HG03095 (cell line): ENCODE data around the gene TENM4.
A peak's percentile ranks its signal among the peaks of the same experiment; 100 is the strongest.

Experiments
- ATAC-seq: cut with Tn5 transposase; IDR thresholded peaks from one replicate; pipeline ENCODE4 v1.9.1; 2021; ENCODE audit warnings: moderate library complexity; ENCODE audit not compliant: unreplicated experiment

The TENM4 gene

DNA sequence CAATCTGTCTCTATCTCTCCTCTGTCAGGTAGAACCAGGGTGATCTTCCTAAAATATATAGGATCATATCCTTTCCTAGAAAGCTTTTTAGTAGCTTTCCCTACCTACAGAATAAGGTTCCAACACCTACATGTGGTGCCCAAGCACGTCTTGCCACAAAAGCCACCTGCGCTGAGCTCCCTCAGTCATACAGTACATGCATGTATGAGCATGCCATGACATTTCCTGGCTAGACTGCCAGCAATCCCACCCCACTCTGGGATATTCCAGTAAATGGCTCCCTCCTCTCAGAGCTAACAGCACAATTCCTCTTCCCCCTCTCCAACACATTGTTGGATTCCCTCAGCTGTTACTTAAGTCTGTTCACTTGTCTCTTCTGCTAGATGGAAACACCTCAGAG lies 398.0 kb downstream of the TENM4 start:
- no peak for ATAC-seq

DNA sequence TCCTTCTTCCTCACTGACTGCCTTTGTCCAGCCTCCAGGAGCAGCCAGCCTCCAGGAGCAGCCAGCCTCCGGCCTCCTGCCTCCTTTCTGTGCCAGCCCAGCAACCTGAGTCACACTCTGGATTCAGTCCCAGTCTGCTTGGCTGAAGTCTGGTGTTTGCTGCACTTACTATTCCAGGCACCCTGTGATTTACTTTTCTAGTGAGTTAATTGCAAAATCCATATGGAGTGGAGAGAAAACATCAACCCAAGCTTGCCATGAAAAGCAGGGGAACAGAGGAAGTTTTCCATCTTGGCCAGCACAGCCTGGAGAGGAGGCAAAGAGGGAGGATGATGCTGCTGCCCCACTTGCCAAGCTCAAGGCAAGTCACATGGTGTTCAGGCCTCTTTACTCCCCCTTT lies 400.5 kb downstream of the TENM4 start:
- ATAC-seq: no peak

DNA sequence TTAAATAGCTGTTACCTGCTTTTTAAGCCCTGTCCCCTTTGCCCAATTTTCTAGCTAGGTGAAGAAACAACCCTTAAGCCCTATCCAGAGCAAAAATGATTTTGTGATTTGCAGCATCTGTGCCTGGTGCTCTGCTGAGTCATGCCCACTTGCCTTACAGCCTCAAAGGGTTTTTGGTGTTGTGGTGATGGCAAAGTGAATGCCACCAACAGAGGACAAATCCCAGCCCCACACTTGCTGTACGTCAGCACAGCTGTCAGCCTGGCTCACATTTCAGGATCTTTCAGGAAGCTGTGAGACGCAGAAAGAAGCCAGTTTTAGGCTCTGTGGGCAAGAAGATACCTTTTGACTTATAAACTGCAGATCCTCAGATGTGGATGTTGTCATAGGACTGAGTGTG lies 401.7 kb downstream of the TENM4 start:
- no peak for ATAC-seq

DNA sequence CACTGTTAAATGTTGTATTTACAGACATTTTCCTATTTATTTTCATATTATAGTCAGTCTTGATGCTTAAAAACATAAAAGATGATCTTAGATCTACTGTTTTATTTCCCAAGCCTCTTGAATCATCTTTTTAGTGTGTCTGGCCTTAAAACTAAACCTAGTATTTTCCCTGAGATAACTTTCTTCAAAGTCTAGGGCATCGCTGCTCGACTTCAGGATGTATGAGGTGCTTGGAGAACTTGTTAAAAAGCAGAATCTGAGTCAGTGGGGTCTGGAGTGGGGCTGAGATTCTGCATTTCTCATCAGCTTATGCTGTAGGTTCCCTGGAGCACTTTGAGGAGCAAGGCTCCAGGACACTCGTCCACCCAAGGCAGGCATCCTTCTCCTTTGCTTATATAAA lies 404.9 kb downstream of the TENM4 start:
- no peak for ATAC-seq

DNA sequence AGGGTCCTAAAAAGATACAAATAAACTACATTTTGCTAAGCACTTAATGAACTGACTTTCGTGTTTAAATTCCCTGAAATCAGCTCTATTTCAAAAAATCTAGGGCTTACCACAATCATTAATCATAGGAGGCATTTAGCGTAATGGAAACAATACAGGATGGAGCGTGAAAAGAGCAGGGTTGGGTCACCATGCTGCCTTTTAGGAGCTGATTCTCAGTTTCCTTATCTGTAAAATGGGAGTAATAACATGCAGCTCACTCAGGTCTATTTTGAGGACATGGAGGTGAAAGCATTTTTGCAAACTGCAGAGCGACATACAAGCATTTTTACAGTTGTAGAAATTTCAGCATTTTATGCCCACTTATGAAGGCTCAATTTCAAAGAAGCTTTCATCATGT lies 407.0 kb downstream of the TENM4 start:
- ATAC-seq: no peak

DNA sequence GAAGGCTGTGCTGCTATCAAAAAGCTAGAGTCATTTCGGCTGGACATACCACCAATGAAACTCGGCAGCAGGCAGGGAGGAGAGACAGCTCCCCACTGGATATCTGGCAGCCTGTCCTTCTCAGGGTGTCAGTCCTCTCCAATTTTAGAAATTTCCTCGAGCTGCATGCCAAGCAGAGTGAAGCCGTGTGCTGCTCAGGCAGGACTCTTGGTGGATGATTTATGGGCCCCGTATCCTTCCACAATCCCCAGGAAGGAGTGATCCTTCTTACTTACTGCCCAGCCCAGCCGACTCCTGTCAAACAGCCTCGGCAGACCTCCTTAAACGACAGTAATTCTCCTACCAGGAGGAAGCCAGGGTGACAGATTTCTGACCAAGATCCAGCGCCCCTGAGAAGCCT lies 410.4 kb downstream of the TENM4 start:
- ATAC-seq: no peak

DNA sequence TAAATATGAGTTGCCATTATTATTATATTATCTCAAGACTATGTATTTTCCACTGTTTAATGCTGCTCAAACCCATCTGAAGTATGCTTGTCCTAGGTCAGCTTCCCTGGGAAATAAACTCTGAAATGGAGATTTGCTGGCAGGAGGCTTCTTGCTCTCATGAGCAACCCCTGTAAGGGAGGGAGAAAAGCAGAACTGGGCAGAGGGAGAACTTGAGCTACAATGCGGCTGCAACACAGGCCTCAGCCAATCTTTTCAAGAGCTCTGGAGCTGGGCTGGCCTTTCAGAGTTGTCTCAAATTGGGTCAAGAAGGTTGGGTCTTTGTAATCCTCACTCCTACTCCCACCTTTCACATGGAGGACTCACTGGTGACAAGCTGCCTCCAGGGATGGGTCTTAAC lies 412.6 kb downstream of the TENM4 start:
- no peak for ATAC-seq

DNA sequence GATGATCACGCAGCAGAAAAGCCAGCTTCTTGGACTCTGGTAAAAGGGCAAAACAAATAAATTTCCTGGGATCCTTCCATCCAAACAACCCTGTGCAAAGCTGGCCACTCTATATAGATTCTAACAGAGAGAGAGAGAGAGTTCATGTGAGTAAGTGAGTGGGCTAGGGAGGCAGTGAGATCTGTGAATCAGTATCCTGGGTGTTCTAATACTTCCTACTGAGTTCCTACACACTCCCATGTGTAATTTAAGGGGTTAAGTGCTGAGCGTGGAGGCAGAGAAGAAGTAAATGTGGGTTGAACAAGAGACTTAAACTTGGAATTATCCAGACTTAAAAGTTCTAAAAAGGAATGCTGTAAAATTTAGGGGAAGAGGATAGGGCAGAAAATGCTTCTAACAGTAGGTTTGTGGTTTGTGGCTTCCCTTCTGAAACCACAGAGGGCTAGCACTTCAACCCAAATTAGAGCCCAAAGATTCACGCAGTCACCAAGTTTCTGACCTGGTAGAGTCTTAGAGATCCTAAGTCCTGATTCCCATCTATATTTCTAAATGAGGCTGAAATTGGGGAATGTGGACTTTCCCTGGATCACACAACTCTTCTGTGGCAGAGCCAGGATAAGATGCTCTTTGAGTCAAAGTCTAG lies 413.9 kb downstream of the TENM4 start:
- ATAC-seq: peak; percentile 64

DNA sequence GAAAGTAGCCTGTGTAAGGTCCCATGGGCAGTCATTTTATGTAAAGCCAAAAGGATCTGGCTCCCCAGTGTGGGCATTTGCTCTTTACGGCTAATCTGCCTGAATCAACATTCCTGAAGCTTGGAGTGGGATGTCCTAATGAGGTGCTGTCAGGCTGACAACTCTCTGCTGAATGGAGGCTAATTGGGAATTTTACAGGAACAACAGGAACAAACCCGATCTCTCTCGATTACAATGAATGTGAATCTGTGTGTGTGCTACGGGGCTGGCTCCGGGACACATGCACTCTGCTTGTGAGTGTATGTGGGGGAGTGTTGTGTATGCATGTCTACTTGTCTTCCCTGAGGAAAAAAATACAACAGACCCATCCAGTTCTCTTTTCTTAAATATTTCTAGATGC lies 415.2 kb downstream of the TENM4 start:
- ATAC-seq: no peak

DNA sequence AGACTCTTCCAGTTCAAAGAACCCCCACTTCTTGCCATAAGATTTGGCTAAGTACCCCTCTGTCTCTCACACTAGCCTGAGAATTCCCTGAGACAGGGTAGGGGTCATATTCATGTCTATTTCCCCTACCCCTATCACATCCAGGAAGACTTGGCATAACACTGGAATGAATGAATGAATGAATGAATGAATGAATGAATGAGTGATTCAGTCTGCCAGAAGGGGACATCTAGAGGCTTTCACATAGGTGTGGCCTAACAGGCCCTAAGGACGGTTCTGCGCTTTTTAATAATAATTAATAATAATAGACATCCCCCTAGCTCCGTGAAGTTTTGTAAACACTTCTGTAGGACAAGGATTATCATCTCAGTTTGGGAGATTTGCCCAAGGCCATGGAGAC lies 415.7 kb downstream of the TENM4 start:
- ATAC-seq: no peak

DNA sequence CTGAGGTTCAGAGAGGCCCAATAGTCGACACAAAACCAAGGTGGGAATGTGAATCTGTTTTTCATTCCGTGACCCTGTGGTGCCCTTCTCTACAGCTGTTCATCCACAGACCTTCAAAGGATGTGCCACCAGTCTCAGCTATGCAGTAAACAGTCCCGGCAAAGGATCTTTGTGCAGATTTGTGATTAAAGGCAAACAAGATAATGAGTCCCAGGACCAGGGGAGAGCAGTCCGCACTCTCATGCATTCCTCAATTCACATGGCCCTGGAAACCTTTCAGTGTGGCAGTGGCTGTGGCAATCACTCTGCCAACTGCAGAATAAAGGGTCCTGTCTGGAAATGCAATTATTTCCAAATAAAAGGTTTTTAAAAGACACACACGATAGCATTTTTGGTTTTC lies 418.6 kb downstream of the TENM4 start:
- no peak for ATAC-seq

DNA sequence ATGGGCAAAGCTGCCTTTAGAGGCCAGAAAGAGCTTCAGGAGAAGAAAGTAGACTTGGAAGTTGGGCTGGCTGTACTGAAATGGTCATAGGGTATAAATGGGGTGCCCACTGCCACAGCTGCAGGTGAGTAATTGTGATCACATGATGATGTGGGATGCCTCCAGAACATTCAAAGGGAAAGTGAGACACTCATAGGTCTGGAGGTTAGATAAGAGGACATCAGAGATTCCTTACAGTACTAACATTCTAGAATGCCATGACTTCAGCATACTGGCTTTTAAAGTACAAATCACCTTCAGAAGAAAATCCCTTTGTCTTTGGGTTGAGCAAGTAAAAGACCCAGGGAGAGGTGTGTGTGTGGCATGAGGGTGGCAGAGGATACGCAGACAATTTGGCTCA lies 419.2 kb downstream of the TENM4 start:
- ATAC-seq: no peak

DNA sequence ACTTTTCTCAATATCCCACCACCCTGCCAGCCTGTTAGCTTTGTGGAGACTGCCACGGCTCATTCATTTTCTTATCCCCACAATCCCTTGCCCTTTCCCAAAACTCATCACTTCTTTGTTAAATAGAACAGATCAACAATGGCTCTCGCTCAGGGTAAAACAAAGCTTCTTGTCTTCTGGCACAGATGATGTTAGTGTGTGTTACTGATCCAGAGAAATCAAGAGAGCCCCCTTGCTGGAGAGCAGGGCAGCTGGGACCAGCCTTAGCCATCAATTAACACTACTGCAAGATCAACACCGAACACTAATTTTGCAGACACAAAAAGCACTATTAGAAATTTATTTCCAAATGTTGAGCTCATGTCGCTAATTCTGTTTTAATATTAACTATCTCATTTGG lies 420.9 kb downstream of the TENM4 start:
- no peak for ATAC-seq

DNA sequence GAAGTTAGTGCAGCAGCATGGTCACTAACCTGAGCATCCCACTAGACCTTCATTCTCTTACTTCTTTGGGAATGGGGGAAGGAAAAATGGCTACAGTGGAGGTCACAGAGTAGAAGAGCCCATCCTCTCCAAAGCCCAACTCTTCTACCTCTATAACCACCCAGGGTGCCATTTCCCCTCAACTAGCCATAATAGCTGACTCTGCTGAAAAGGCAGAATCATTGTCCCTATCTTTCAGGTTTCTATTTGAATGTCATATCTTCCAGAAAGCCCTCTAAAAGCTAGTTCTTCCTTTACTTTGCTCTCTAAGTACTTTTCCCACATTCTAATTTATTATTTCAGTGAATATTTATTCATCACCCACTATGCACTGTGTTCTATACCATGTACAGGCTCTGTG lies 421.6 kb downstream of the TENM4 start:
- ATAC-seq: no peak

DNA sequence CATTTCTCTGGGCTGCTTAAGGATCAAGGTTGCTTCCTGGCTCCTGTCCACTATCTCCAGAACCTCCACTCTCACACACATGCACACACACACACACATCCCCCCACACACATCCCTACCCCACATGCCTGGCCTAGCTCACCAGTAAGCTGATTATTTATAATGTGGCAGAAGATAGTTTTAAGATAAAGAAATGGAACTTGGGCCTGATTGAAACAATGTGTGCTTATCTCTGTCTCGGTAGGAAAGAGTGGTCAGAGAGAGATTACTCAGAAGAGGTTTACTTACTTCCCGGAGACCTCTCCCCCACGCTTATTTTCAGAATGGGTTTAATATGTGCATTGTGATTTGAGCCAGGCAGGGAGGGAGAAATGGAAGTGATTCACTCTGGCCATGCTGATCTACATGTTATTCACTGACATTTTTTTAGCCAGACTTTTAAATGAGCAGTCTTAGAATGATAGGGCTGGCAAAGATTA lies 422.4 kb downstream of the TENM4 start:
- no peak for ATAC-seq

DNA sequence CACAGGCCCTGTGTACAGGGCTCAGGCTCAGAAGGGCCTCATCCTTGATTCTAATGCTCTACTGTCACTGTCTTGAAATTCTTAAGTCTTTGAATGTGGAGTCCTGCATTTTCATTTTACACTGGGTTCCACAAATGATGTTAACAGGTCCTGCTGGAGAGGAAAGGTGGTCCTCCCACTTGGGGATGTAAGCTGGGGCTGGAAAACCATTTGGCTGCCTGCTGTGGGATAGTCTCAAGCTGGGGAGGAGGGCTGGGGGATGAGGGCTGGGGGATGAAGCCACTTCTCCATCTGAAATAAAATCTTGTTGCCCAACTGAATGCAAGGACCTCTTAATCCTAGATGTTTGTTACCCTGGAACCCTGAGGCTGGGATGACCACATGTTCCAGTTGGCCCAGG lies 423.0 kb downstream of the TENM4 start:
- no peak for ATAC-seq

DNA sequence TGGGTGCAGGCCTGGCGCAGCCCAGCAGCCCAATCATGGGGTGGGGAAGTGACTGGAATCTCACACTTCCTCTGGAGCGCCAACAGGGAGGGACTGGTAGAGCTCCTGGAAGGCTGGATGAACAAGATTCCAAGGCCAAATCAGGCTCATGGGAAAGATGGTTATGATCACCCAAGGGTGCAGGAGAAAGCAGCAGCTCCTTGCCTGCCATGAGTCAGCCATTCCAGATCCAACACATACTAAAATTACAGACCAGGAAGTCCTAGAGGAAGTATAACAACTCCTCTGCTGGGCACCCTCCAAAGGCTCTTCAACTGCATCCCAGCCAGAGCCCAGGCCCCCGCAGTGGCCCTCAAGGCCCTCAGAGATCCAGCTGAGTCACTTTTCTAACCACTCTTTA lies 427.3 kb downstream of the TENM4 start:
- ATAC-seq: no peak

DNA sequence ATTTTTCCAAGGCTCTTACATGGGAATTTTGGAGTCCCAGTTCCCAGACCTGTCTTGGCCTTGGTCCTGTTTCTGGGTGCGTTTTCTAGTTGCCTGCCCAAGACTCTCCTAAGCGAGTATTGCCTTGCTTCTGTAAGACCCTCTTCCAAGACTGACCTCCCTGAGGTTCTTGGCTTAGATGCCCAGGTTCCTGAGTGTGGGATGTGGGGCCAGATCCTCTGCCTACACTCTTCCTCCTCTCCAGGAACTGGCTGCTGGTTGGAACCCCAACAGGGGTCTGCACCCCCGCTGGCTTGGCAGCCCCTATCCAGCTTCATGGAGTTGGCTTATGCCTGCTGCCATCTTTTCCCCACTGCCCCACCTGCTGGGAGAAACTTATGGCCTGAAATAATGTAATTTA lies 429.5 kb downstream of the TENM4 start:
- ATAC-seq: no peak

DNA sequence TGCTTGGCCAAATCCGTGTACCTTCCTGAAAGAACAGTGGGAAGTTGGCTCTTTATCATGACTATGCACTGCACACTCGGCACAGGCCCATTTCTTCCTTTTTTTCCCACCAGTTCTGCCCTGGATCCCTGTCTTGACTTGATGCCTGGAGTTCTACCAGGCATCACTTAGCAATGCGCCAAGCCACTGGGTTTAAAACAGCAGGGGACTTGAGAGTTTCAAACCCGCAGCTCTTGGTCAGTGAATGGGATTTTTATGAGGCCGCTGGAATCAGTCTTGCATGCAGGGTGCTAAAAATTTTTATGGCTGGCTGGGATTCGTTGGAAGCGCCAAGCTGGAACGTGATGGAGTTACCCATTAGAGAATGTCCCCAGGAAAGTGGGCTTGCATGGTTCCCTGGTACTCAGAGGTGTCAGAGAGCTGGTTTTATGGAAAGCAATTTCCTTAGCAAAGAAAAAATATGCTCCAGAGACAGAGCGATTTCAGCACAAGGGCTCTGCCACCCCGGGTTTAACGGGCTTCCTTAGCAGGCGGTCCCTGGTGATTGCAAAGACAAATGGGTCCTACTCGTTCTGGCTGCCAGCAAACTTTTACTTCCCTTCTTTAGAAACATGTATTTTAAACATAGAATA lies 432.9 kb downstream of the TENM4 start:
- no peak for ATAC-seq

DNA sequence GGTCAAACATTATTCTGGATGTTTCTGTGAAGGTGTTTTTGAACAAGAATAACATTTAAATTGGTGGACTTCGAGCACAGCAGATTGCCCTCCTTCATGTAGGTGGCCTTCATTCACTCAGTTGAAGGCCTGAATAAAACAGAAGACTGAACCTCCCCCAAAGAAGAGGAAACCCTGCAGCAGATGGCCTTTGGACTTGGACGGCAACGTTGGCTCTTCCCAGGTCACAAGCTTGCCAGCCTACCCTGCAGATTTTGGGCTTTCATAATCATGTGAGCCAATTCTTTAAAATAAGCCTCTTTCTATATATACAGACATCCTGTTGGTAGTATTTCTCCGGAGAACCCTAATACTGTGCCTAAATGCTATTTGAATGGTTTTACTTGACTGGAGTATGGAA lies 434.0 kb downstream of the TENM4 start:
- ATAC-seq: no peak

DNA sequence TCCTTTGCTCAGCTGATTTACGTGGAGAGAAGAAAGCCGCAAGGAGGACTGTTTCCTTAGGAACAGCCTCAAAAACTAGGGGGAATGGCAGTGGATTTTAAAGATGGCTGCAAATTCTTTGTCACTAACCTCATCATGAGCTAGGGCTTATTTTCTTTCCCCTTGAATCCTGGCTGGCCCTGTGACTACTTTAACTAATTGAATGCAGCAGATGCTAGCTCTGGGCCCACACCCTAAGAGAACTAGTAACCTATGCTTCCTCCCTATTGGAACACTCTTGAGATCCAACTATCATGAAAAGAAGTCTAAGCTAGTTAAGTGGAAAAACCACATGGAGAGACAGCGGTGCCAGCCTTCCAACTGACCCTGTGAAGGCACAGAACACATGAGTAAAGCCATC lies 444.8 kb downstream of the TENM4 start:
- ATAC-seq: no peak

DNA sequence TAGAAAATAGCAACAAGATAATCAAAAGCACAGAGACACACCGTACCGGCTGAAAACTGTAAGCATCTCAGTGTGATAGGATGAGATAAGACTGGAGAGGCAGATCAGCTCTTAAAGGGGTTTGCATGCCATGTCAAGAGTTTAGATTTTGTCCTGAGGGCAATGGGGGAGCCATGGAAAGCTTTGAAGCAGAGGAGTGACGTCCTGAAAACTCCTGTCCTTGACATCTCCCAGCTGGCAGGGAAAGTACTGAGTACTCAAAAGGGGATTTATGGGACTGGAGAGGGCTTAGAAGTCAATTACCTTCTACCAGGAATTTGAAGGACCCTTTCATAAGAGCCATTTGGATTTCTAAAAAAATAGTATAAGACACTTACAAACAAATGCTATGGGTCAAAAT lies 445.7 kb downstream of the TENM4 start:
- ATAC-seq: no peak

DNA sequence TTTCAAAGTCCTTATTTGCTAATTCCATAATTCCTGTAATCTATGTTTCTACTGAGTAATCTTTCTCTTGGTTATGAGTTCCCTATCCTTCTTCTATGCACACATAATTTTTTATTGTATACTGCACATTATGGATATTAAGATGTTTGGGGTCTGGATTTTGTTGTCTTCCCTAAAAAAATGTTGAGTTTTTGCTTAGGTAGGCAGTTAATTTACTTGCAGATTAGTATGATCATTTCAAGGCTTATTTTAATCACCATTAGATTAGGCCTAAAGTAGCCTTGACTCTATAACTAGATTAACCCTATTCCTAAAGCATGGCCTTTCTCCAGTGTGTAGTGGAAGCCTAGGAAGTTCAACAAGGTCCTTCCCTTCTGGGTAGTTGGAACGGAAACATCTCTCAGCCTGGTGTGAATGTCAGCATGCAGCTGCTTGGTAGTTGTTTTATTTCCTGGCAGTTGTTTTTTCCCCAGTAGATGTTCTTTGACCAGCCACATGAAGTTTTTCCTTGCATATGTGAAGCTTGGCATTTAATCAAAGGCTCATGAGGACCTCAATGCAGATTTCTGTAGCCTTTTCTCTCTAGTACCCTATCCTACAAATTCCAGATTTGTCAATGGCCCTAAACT lies 446.9 kb downstream of the TENM4 start:
- no peak for ATAC-seq
